GM18520 (cell line): Measurements from ENCODE around the gene NLK.
"Not testable (repeated sequence)": the region's sequence is repeated elsewhere in the genome, so short reads cannot be mapped to it uniquely, and the experiment has no call there.

Source experiments
- ATAC-seq: cut with Tn5 transposase; IDR thresholded peaks from one replicate; pipeline ENCODE4 v1.9.1; 2021; ENCODE audit not compliant: unreplicated experiment

The NLK gene

GRCh38 chr17:28145348-28145747 lies 102.9 kb downstream of the NLK start:
- no peak for ATAC-seq

GRCh38 chr17:28147017-28147416 lies 104.5 kb downstream of the NLK start:
- ATAC-seq: no peak

- no peak for ATAC-seq
These were observed 108.5 kb downstream of the NLK start for GRCh38 chr17:28151001-28151400.

- ATAC-seq: no peak
These were observed 111.7 kb downstream of the NLK start for GRCh38 chr17:28154214-28154613.

GRCh38 chr17:28155405-28155804 lies 112.9 kb downstream of the NLK start:
- not testable (repeated sequence) for ATAC-seq

GRCh38 chr17:28159004-28159403 lies 116.5 kb downstream of the NLK start:
- no peak for ATAC-seq

GRCh38 chr17:28159924-28160323 lies 117.4 kb downstream of the NLK start:
- ATAC-seq: no peak

- ATAC-seq: no peak
These were observed 118.1 kb downstream of the NLK start for GRCh38 chr17:28160610-28161009.

- ATAC-seq: no peak
These were observed 118.8 kb downstream of the NLK start for GRCh38 chr17:28161311-28161710.

GRCh38 chr17:28166478-28166877 lies 124.0 kb downstream of the NLK start:
- ATAC-seq: no peak

- ATAC-seq: no peak
These were observed 127.3 kb downstream of the NLK start for GRCh38 chr17:28169621-28170349.

- ATAC-seq: no peak
These were observed 128.3 kb downstream of the NLK start for GRCh38 chr17:28170771-28171170.

- no peak for ATAC-seq
These were observed 130.6 kb downstream of the NLK start for GRCh38 chr17:28173031-28173561.

- no peak for ATAC-seq
These were observed 131.3 kb downstream of the NLK start for GRCh38 chr17:28173801-28174200.

GRCh38 chr17:28174352-28175046 lies 132.0 kb downstream of the NLK start:
- no peak for ATAC-seq

GRCh38 chr17:28177351-28177750 lies 134.9 kb downstream of the NLK start:
- ATAC-seq: no peak

GRCh38 chr17:28178800-28179199 lies 136.3 kb downstream of the NLK start:
- no peak for ATAC-seq

GRCh38 chr17:28180449-28180848 lies 138.0 kb downstream of the NLK start:
- no peak for ATAC-seq

GRCh38 chr17:28181568-28181967 lies 139.1 kb downstream of the NLK start:
- no peak for ATAC-seq

GRCh38 chr17:28182559-28182958 lies 140.1 kb downstream of the NLK start:
- no peak for ATAC-seq

- ATAC-seq: no peak
These were observed 143.2 kb downstream of the NLK start for GRCh38 chr17:28185658-28186057.

- not testable (repeated sequence) for ATAC-seq
These were observed 144.0 kb downstream of the NLK start for GRCh38 chr17:28186472-28186871.
